VCaP (cell line): ENCODE data around the gene EMP2.
"Not testable (repeated sequence)": the region's sequence is repeated elsewhere in the genome, so short reads cannot be mapped to it uniquely, and the experiment has no call there.

Experiments used
- H3K27ac ChIP-seq: fragments of 450-650 bp; 2 replicates; pipeline ENCODE4 v1.5.1; 2017
- CTCF ChIP-seq: fragments of 450-650 bp; conservative IDR thresholded peaks from 2 replicates; pipeline ENCODE4 v1.5.1; 2017; ENCODE audit warnings: mild to moderate bottlenecking, moderate library complexity

Gene EMP2

GRCh38 chr16:10514369-10515055 lies 65.9 kb downstream of the EMP2 start:
- 0 out of 2 replicates have a peak overlapping the region, but pooled peaks have one; percentile 24 for H3K27ac ChIP-seq
- TF ChIP-seq CTCF, result peak; percentile 73

- no peak for TF ChIP-seq CTCF
- no peak overlapping the region for H3K27ac ChIP-seq
Observed at GRCh38 chr16:10511829-10512228, 68.6 kb downstream of the EMP2 start.

- no peak for TF ChIP-seq CTCF
- H3K27ac ChIP-seq, result no peak overlapping the region
Observed at GRCh38 chr16:10510279-10510678, 70.1 kb downstream of the EMP2 start.

GRCh38 chr16:10509534-10510025 lies 70.8 kb downstream of the EMP2 start:
- TF ChIP-seq CTCF, result peak; percentile 76

GRCh38 chr16:10505286-10505685 lies 75.1 kb downstream of the EMP2 start:
- not testable (repeated sequence) for H3K27ac ChIP-seq

More at GRCh38 chr16:10509534-10510025, 70.8 kb downstream of the EMP2 start:
- H3K27ac ChIP-seq, result no peak overlapping the region

- TF ChIP-seq CTCF, result no peak
- no peak overlapping the region for H3K27ac ChIP-seq
Observed at GRCh38 chr16:10504404-10504885, 76.0 kb downstream of the EMP2 start.

GRCh38 chr16:10502776-10503175 lies 77.6 kb downstream of the EMP2 start:
- no peak for TF ChIP-seq CTCF
- H3K27ac ChIP-seq, result no peak overlapping the region

GRCh38 chr16:10501016-10501607 lies 79.3 kb downstream of the EMP2 start:
- no peak for TF ChIP-seq CTCF
- H3K27ac ChIP-seq, result no peak overlapping the region
